ENCODE measurements around the gene GABRB1.

GABRB1 gene

DNA sequence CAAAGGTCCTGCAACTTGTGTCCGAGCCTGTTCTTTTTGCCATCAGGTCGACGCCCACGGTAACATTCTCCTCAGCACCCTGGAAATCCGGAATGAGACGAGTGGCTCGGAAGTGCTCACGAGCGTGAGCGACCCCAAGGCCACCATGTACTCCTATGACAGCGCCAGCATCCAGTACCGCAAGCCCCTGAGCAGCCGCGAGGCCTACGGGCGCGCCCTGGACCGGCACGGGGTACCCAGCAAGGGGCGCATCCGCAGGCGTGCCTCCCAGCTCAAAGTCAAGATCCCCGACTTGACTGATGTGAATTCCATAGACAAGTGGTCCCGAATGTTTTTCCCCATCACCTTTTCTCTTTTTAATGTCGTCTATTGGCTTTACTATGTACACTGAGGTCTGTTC lies 394.3 kb downstream of the GABRB1 start:
- no peak for TF ChIP-seq EZH2phosphoT487 (IDR thresholded peaks at IDR 0.05; ENCODE audit: borderline replicate concordance)
- TF ChIP-seq, protein P1, sequence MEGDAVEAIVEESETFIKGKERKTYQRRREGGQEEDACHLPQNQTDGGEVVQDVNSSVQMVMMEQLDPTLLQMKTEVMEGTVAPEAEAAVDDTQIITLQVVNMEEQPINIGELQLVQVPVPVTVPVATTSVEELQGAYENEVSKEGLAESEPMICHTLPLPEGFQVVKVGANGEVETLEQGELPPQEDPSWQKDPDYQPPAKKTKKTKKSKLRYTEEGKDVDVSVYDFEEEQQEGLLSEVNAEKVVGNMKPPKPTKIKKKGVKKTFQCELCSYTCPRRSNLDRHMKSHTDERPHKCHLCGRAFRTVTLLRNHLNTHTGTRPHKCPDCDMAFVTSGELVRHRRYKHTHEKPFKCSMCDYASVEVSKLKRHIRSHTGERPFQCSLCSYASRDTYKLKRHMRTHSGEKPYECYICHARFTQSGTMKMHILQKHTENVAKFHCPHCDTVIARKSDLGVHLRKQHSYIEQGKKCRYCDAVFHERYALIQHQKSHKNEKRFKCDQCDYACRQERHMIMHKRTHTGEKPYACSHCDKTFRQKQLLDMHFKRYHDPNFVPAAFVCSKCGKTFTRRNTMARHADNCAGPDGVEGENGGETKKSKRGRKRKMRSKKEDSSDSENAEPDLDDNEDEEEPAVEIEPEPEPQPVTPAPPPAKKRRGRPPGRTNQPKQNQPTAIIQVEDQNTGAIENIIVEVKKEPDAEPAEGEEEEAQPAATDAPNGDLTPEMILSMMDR (conservative IDR thresholded peaks at IDR 0.05; ENCODE audit: low read length): no peak
- H3K36me3 ChIP-seq (ENCODE audit: insufficient read depth, low read length): no peaks in the 10 kb centered on the region
- no peaks in the 10 kb centered on the region for H3K9me3 ChIP-seq (ENCODE audit: insufficient read depth, low read depth, low read length)
- H3K9me2 ChIP-seq (replicated peaks; ENCODE audit: low read depth, low read length): no peaks in the 10 kb centered on the region
- H3K4me1 ChIP-seq (ENCODE audit: insufficient read depth, low read length, poor library complexity, severe bottlenecking): no peaks in the 10 kb centered on the region
- no peak overlapping the region for H3K4me2 ChIP-seq (ENCODE audit: low read depth, low read length, poor library complexity, severe bottlenecking)
- no peak overlapping the region for H3K9ac ChIP-seq (ENCODE audit: low read depth, low read length, poor library complexity, severe bottlenecking)
- H3K27me3 ChIP-seq (ENCODE audit: insufficient read depth, low read length, poor library complexity, severe bottlenecking): no peaks in the 10 kb centered on the region
- H2AFZ ChIP-seq (ENCODE audit: low read length): no peak overlapping the region
- H3F3A ChIP-seq (ENCODE audit: low read depth): no peaks in the 10 kb centered on the region
- no peaks in the 10 kb centered on the region for H3K79me2 ChIP-seq (ENCODE audit: insufficient read depth, low read length)
- H3K4me3 ChIP-seq (ENCODE audit: low read length, poor library complexity, severe bottlenecking): no peak overlapping the region
- no peaks in the 10 kb centered on the region for H4K20me1 ChIP-seq (ENCODE audit: insufficient read depth, low read length, poor library complexity, severe bottlenecking)

DNA sequence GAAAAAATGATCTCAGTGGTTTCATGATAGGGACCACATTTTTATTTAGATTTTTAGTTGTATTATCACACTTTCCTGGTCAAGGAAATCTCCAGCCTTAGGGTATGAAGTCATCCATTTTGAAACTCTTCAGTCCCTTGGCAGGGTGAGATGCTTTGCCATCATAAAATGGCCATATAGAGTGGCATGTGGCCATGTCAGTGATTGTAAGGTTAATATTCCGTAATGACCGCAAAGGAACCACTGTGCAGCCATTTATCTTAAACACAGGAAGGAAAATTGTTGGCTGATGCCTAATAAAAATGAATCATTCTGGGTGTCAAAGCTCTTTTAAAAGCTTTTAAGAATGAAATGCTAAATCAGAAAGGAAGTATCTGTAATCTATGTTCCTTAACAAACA lies 396.6 kb downstream of the GABRB1 start:
- no peaks in the 10 kb centered on the region for H4K20me1 ChIP-seq (ENCODE audit: insufficient read depth, low read length, poor library complexity, severe bottlenecking)
- H3K4me2 ChIP-seq (ENCODE audit: low read depth, low read length, poor library complexity, severe bottlenecking): no peak overlapping the region
- H3K4me3 ChIP-seq (ENCODE audit: low read length, poor library complexity, severe bottlenecking): no peak overlapping the region
- no peaks in the 10 kb centered on the region for H3K9me2 ChIP-seq (replicated peaks; ENCODE audit: low read depth, low read length)
- no peak overlapping the region for H2AFZ ChIP-seq (ENCODE audit: low read length)
- no peaks in the 10 kb centered on the region for H3K9me3 ChIP-seq (ENCODE audit: insufficient read depth, low read depth, low read length)
- H3F3A ChIP-seq (ENCODE audit: low read depth): 0 out of 2 replicates have a peak, but pooled peaks cover 5% of the 10 kb centered on the region
- H3K79me2 ChIP-seq (ENCODE audit: insufficient read depth, low read length): no peaks in the 10 kb centered on the region
- H3K4me1 ChIP-seq (ENCODE audit: insufficient read depth, low read length, poor library complexity, severe bottlenecking): peaks cover 19% of the 10 kb centered on the region
- no peaks in the 10 kb centered on the region for H3K36me3 ChIP-seq (ENCODE audit: insufficient read depth, low read length)
- no peak overlapping the region for H3K9ac ChIP-seq (ENCODE audit: low read depth, low read length, poor library complexity, severe bottlenecking)
- H3K27me3 ChIP-seq (ENCODE audit: insufficient read depth, low read length, poor library complexity, severe bottlenecking): no peaks in the 10 kb centered on the region
- no peak for TF ChIP-seq EZH2phosphoT487 (IDR thresholded peaks at IDR 0.05; ENCODE audit: borderline replicate concordance)
- TF ChIP-seq, protein P1 (conservative IDR thresholded peaks at IDR 0.05; ENCODE audit: low read length): no peak

DNA sequence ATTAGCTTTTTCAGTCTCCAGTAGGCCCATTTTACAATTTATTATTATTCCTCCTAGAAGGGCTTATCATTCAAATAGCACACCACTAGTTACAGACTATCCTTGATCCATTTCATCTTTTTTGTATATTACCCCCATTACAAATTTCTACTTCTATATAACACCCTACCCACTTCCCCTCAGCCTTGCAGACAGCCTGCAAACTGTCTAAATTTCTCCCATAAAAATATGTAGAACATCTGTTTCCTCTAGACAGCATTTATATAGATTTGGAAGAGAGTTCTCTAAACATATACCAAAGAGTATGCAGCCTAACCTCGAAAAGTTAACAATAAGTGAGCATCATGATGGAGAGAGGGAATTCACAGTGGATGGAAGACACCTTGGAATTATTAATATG lies 401.4 kb downstream of the GABRB1 start:
- TF ChIP-seq, protein P1 (conservative IDR thresholded peaks at IDR 0.05; ENCODE audit: low read length): no peak
- TF ChIP-seq EZH2phosphoT487 (IDR thresholded peaks at IDR 0.05; ENCODE audit: borderline replicate concordance): no peak
- H4K20me1 ChIP-seq (ENCODE audit: insufficient read depth, low read length, poor library complexity, severe bottlenecking): no peaks in the 10 kb centered on the region
- peak overlapping the region; percentile 71 for H3K4me2 ChIP-seq (ENCODE audit: low read depth, low read length, poor library complexity, severe bottlenecking)
- H3K27me3 ChIP-seq (ENCODE audit: insufficient read depth, low read length, poor library complexity, severe bottlenecking): no peaks in the 10 kb centered on the region
- peaks cover 35% of the 10 kb centered on the region for H3K4me1 ChIP-seq (ENCODE audit: insufficient read depth, low read length, poor library complexity, severe bottlenecking)
- no peaks in the 10 kb centered on the region for H3K79me2 ChIP-seq (ENCODE audit: insufficient read depth, low read length)
- no peaks in the 10 kb centered on the region for H3K9me2 ChIP-seq (replicated peaks; ENCODE audit: low read depth, low read length)
- peak overlapping the region; percentile 52 for H3K4me3 ChIP-seq (ENCODE audit: low read length, poor library complexity, severe bottlenecking)
- H2AFZ ChIP-seq (ENCODE audit: low read length): no peak overlapping the region
- H3K36me3 ChIP-seq (ENCODE audit: insufficient read depth, low read length): no peaks in the 10 kb centered on the region
- 0 out of 2 replicates have a peak, but pooled peaks cover 5% of the 10 kb centered on the region for H3F3A ChIP-seq (ENCODE audit: low read depth)
- no peaks in the 10 kb centered on the region for H3K9me3 ChIP-seq (ENCODE audit: insufficient read depth, low read depth, low read length)
- H3K9ac ChIP-seq (ENCODE audit: low read depth, low read length, poor library complexity, severe bottlenecking): peak overlapping the region; percentile 50

Measured in Loucy (cell line).